HL-60 (cell line): ENCODE data around the gene NEK2.

Experiments used
- CTCF ChIP-seq: IDR thresholded peaks from one replicate; pipeline ENCODE4 v1.5.1; 2011; ENCODE audit warnings: low read length, control low read depth, inconsistent platforms; ENCODE audit not compliant: insufficient read depth
- GABPA ChIP-seq: IDR thresholded peaks from 2 replicates; pipeline ENCODE4 v1.6.1; 2012; ENCODE audit warnings: low read depth
- POLR2AphosphoS5 ChIP-seq: IDR thresholded peaks from 2 replicates; pipeline ENCODE4 v1.6.1; 2012; ENCODE audit warnings: low read depth
- REST ChIP-seq: IDR thresholded peaks from 2 replicates; pipeline ENCODE4 v1.6.1; 2012; ENCODE audit warnings: low read depth; ENCODE audit not compliant: insufficient replicate concordance
- SPI1 ChIP-seq: IDR thresholded peaks from 2 replicates; pipeline ENCODE4 v1.6.1; 2012; ENCODE audit warnings: low read depth, mild to moderate bottlenecking, borderline replicate concordance

GRCh38 chr1:211723273-211723672, 47.9 kb upstream of the NEK2 start:
- TF ChIP-seq CTCF = no peak
- peak; percentile 67 for TF ChIP-seq SPI1
- no peak for TF ChIP-seq REST
- TF ChIP-seq POLR2AphosphoS5 = no peak
- TF ChIP-seq GABPA = no peak
